HG03196 (cell line): ENCODE data around the gene ST6GALNAC3.
"Not testable (repeated sequence)": the region's sequence is repeated elsewhere in the genome, so short reads cannot be mapped to it uniquely, and the experiment has no call there.

Source experiments
- ATAC-seq: cut with Tn5 transposase; IDR thresholded peaks from one replicate; pipeline ENCODE4 v1.9.1; 2021; ENCODE audit not compliant: unreplicated experiment

ST6GALNAC3 gene

DNA sequence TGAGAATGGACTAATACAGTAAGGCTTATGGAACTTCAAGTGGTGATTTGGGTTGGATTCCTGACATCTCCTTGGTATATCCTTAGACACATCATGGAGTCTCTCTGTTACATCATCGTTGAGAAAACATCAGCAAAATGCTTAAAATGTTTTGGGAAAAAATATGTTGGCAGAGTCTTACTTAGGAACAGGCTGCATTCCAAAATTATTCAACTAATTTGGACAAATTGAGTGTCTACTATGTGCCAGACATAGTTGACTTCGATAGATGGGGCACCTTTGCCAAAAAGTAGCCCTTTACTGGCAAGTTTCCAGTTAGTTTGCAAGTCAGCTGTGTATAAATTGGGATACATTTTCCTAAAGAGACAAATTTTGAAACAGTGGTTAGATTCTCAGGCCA is 539.3 kb downstream of the ST6GALNAC3 start:
- no peak for ATAC-seq

DNA sequence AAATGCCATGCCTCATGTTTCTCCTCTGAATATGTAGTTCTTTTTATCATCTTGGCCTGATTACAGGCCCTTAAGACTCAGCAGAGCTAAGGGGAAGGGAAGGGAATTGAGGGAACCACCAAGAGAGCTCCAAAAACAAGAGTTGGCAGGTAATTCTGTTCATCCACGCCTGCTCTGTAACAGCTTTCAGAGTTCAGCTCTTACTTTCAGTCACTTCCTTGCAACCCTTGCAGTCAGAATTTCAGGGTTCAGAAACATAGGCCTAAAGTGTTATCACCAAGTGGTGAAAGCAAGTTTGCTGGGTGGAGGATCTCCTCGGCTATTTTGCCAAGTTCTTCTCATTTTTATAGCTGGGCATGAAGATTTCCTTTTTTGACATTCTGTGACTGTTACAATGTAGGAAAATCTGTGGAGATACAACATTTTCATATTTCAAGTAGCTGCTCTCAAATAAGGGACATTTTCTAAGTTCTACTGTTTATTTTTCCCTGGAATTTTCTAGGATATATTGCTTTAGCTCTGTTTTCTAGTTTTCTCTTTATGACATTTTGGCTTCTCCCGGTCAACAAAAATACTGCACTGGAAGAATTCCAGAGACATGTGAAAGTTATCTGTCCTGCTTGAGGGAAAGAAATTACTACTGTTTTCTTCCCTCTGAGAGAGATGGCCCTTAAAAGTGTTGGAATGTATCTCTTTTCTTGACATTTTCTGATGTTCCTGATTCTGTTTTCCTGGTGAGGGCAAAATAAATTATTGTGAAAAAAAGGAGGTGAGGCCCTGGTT is 540.9 kb downstream of the ST6GALNAC3 start:
- ATAC-seq: no peak

DNA sequence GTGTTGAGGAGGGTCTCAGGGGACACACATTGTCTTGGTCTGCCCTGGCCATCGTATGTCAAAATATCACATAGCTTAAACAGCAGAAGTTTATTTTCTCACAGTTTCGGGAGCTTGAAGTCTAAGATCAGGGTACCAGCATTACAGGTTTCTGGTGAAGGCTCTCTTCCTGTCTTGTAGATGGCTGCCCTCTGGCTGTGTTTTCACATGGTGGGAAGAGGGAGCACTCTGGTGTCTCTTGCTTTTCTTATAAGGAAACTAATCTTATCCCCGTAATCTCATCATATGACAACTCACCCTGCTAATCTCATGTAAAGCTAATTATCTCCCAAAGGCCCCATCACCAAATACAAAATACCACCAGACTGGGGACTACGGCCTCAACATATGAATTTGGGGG is 545.8 kb downstream of the ST6GALNAC3 start:
- ATAC-seq: no peak

DNA sequence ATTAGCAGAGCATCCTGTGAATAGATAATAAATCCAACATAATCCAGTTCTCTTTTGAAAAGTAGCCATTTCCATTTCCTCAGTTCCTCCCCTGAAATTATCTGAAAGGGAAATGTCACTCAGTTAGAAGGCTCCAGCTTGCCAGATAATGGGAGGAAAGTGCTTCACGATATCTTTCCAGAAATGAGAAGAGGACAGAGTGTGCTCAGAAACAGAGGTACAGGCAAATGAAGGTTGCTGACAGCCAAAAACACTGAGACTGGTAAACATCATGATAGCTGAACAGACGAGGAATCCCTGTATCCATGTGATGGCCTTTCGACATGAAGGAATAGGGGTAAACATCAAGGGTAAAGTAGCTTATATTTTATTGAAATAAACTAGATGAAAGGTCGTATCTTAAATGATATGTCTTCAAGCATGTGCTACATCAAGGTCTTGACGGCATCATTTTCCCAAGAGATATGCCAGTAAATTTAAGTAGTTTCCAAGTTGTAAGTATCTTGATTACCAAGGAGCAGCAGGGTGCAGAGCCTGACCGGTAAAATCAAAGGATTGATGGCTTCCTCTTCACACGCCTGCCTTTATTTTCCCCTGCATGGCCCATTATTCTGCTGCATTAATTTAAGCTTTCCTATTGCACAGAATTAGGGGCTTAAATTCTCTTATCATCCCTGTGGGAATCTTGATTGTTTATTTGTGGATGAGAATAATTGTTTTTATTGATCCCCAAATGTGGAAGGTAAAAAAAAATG is 548.4 kb downstream of the ST6GALNAC3 start:
- ATAC-seq: no peak

DNA sequence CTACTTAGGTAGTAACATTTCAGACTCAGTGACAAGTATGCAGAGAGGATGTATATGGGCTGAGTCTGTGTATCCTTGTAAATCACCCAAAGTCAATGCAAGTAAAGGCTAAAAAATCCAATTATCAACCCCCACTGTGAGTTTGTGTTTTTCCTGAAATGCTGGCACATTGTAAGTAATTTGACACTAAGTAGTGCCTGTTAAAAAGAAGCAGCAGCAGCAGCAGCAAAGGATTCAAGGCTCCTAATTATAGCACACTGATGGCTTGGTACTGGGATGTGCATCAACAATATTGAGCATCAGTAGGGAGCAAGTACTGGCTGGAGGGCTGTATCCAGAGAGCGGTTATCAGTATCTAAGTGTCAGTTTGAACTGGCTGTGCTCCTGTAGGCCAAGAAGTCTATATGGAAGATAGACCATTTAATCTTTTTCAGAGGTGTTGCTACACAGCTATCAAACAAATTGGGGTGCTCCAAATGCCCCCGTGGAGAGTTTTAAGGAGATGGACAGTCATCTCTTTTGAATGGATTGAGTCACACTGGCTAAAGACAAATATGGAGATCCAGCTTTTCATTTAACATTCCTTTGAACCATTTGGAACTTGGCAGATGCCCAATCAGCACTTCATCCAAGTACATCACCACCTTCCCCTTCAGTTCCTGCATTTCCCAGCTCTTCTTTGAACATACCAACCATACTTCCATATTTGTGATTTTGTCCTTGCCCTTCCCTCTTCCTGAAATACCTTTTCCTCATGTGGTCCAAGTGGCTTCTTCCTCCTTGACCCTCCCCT is 551.5 kb downstream of the ST6GALNAC3 start:
- ATAC-seq: no peak

DNA sequence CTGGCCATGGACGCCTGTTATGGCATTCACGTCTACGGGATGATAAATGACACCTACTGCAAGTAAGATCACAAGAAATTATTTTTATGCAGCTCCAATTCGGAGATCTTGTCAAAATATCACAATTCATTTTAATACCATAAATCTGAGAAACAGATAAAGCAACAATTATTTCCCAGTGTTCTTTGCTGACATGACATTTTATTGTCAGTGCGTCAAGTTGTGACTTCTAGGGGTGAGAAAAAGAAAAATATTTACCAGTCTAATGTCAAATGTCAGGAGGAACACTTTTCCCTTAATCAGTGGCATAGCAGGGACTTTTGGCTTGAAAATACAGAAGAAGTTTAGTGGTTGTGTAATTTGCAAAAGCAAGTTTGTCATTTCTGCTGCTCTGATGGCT is 553.0 kb downstream of the ST6GALNAC3 start:
- no peak for ATAC-seq

DNA sequence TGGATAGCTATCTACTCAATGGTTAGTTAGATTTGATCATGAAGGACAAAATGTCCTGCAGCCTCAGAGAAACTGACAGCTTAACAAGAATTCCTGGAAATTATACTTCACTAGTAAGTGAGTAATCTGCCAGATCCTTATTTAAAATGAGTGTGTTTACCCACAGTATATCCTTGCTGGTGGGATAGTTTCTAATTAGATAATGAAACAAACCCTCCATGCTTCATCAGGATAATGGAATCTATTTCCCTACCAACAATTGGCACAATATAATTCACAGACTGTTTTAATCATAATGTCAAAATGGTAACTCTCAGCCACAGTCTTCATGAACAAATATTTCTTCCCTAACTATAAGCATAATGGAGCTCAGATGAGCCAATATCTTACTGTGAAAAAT is 553.4 kb downstream of the ST6GALNAC3 start:
- ATAC-seq: no peak

DNA sequence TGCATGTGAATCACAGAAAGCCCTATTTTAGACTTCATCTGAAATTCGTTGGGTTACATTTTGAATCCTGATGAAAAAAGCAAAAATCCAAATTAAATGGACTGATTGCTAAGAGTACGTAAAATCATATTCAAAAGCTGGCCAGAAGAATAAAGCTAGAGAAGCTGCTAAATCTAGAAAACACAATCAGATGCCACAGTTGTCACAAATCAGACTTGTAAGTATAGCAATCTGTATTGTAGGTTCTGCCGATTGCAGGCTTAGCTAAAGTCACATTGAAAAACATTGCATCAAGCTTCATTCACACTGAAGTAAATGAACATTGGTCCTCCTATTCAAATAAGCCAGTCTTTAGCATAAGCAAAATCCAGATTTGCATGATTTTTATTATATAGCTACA is 557.6 kb downstream of the ST6GALNAC3 start:
- ATAC-seq: no peak

DNA sequence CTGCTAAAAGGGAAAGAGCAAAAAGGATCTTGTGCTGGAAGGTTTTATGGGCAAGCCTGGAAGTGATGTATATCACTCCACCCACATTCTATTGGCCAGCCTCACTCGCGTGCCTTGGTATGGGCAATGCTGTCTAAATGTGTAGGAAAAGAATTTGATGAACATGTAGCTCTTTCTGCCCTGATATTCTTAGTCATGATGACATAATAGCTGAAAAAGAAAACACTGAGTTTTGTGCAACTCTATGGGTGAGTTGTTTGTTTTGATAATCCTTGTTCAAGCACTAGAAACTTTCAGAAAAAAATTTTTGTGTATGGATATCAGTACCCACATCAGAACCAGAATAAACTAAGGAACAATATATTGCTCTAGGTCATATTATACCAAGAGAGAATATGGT is 561.2 kb downstream of the ST6GALNAC3 start:
- no peak for ATAC-seq

DNA sequence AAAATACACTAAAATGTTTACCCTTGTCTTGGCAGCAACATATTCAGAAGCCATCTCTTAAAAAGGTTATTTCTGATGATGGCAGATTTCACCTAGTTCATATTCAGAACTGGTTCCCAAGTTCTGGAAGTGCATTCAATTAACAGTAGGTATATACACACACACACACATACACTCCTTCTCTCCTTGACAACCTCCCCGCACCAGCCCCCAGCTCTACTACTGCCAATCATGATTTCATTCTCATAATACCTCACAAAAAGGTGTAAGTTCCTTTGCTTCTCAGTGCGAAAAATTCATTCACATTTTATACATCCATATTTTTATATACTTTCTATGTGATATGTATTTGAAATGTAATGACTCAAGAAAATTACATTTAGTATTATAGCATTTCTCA is 564.6 kb downstream of the ST6GALNAC3 start:
- no peak for ATAC-seq

DNA sequence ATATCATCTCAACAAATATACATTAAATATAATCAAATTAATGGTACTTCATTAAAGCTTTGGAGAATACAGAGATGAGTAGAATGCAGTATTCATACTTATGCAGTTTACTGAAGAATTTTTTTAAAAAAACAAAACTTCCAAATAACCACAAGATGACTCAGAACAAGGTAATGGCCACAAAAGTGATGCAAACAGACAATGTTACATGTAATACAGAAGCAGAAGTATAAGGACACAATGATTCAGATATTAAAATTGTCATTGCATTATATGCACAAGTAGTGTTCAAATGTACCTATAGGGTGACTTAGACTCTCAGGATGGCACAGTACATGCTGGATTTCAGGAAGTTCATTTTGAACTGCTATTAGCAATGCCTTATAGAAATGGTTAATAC is 565.5 kb downstream of the ST6GALNAC3 start:
- ATAC-seq: no peak

DNA sequence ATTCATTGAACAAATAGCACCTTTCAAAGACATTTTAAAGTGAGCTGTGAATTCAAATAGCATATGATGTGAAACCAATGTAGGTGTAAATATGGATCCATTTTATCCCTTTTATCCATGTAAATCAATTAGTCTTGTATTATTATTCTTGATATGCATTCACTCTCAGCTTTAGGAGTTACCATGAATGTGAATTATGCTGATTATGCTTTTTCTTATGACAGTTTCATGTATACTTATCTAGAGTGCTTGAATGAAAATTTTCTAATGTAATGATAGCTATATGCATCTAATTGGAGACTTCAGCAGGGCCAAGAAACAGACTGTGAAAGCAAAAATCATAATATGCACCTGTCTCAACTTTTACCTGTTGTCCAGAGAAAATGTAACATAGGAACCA is 566.2 kb downstream of the ST6GALNAC3 start:
- no peak for ATAC-seq

DNA sequence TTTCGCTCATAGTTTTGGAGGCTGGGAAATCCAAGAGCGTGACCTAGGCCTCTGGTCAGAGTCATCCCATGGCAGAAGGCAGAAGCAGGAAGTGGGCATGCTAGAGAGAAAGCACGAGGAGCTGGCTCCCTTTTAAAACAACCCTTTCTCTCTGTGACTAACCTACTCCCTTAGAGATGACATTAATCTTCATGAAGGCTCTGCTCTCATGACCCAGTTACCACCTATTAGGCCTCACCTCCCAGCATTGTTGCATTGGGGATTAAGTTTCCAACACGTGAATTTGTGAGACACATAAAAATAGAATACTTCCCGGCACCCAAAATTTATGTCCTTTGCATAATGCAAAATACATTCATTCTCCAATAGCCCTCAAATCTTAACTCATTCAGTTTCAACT is 569.6 kb downstream of the ST6GALNAC3 start:
- ATAC-seq: no peak

DNA sequence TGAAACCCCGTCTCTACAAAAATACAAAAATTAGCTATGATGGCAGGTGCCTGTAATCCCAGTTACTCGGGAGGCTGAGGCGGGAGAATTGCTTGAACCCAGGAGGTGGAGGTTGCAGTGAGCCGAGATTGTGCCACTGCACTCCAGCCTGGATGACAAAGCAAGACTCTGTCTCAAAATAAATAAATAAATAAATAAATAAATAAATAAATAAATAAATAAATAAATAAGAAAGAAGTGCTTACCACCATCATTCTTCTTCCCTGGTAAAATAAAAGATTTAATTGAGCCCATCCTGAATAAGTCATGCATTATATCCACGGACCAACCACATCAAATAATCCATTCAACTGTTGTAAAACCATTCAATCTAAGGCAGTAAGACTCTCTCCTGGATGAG is 578.3 kb downstream of the ST6GALNAC3 start:
- not testable (repeated sequence) for ATAC-seq

DNA sequence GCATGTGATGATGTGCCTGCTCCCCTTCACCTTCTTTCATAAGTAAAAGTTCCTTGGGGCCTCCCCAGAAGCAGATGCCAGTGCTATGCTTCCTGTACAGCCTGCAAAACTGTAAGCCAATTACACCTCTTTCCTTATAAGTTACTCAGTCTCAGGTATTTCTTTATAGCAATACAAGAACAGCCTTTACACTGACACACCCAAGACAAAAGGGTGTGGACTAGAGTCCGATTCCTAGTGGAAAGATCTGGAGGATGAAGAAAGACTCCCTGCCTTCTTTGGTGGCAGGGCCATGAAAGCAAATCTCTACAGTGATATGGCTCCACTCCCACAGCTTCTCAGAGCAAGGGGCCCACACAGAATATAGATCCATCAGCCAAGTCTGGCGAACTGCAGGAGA is 583.1 kb downstream of the ST6GALNAC3 start:
- no peak for ATAC-seq

DNA sequence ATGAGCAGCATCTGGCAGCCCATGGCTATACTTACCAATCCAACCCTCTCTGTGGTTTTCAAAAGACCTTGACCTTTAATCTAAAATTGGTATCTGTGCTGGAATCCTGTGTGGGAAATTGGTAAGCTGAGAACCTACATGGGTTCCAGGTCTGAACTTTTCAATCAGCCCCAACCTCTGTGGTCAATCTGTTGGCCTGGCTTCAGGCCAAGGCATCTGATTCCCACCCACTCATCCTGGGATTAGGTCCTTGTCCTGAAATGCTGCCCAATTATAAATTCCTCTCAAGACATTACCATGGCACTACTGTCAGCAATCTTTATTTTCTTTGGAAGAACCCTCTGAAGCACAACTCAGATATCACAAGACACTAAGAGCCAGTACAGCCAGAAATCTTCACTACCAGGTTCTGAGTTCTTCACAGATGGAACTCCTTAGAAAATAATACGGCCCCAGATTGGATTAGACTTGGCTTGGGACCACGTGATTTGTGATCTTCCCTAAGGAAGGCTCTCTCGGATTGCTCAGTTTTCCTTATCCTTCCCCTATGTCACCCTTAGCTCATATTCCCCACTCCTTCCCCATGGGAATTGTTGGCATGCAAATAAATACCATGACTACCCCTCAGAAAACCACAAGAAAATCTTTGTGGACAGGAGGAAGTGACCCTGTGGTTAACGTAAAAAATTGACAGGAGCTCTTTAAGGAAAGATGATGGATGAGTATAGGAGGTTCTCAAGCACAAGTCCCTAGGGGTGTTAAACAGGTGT is 584.8 kb downstream of the ST6GALNAC3 start:
- ATAC-seq: no peak

DNA sequence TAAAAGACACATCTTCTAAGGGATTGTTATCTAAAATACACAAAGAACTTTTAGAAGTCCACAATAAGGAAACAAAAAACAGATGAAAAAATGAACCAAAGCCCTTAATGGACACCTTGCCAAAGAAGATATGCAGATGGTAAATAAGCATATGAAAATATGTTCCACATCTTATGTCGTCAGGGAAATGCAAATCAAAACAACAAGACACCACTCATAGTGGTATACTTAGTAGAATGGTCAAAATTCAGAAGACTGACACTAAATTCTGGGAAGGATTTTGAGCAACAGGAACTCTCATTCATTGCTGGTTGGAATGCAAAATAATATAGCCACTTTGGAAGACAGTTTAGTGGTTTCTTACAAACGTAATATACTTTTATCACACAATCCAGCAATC is 587.0 kb downstream of the ST6GALNAC3 start:
- no peak for ATAC-seq

DNA sequence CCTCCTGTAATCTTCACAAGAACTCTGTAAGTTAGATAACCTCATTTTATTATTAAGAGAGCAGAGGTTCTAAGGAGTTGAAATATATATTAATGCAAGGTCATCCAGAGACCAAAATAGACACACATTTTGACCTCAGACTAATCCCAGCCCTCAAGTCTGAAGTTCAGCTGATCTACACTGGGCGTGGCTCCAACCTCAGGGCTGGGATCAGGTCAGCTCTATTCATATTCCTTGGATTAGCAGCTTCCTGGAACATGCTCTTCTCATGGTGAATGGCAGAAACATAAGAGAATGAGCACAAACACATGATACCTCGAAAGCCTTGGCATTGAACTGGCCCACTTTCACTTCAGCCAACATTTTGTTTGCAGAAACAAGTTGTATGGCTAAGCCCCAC is 592.0 kb downstream of the ST6GALNAC3 start:
- ATAC-seq: no peak

DNA sequence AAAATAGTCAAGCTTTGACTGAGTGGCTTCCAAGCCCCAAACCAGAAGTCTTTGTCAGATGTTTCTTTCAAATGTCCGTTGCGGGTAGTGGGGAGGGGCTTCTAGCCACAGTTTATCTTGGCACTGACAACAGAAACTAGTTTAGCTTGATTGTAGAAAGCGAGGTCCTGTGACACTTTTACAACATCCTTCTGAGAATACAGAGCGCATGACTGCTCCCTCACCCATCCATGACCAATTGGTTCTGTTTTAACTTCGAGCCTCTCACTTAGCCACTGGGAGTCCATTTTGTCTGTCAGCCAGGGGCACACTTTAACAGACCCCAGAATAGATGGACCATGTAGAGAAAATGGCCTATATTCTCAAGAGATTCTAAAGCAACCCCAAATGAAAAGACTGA is 593.5 kb downstream of the ST6GALNAC3 start:
- peak; percentile 83 for ATAC-seq

DNA sequence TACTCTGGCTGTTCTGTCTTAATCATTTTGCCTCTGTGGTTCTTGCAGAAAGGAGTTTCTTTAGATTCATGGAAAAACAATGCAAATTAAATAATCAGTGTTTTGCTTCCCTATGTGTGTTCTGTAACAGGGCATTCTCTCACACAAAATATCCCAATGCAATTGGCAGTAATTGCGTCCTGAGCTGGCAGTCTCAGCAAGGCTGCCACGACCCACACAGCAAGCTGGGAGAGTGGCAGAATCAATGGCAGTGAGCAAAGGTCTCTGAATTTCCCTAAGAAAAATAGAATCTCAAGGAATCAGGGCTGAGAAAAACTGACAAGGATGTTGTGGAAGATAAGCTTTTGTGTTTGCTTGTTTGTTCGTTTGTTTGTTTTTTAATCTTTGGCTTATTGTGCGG is 594.6 kb downstream of the ST6GALNAC3 start:
- no peak for ATAC-seq
